ENCODE measurements around the gene HLX.

The HLX gene

DNA sequence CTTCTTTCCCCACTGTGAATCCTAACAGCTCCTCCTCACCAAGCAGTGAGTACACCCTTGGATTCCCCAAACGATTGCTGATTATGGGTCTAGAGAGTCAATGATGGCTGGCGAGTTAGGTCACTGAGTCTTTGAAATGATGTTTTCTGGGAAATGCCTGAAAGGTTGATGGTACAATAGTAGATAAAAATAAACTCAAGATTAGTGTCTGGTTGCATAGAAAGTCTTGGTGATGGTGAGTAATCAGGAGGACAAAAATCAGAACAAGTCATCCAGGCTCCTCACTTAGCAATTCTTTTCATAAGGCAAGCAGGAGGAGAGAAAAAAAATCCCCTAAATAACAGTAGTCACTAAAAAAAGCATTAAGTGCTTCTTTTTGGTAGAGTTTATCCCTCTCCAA, 22.6 kb downstream of the HLX start:
- DNase-seq = no peak

DNA sequence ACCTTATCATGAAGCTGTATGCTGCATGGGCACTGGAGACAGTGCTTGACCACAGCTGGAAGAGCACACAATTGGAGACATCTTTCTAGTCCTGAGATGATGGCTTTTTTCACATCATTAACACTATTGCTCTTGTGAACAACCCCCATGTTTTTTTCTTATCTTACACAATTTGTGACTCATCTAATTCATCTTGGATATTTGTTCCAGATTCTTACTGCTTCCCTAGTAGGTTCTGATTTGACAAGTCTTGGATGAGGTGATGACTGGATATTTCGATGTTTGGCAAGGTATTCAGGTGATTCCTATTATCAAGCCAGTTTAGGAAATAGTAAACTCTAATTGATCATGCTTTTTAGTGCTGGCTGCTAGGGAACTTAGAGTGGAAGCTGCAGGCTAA, 23.7 kb downstream of the HLX start:
- no peak for DNase-seq

DNA sequence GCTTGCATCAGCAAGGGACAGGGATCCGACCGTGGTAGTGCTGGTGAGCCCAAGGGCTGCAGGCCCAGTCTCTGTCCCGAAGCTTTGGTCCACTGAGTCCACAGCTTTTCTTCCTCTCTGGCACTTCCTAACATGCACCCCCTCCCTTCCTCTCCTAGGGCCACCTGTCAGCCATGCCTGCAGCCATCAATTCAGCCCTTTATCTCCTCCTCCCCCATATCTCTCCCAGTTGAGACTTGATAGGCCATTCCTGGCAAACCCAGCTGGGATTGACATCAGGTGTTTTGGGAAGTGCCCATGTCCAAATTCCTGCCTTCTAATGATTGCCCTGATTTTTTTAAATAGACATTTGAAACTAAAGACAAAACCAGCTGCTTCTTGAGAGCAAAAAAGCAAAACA, 25.6 kb downstream of the HLX start:
- no peak for DNase-seq

DNA sequence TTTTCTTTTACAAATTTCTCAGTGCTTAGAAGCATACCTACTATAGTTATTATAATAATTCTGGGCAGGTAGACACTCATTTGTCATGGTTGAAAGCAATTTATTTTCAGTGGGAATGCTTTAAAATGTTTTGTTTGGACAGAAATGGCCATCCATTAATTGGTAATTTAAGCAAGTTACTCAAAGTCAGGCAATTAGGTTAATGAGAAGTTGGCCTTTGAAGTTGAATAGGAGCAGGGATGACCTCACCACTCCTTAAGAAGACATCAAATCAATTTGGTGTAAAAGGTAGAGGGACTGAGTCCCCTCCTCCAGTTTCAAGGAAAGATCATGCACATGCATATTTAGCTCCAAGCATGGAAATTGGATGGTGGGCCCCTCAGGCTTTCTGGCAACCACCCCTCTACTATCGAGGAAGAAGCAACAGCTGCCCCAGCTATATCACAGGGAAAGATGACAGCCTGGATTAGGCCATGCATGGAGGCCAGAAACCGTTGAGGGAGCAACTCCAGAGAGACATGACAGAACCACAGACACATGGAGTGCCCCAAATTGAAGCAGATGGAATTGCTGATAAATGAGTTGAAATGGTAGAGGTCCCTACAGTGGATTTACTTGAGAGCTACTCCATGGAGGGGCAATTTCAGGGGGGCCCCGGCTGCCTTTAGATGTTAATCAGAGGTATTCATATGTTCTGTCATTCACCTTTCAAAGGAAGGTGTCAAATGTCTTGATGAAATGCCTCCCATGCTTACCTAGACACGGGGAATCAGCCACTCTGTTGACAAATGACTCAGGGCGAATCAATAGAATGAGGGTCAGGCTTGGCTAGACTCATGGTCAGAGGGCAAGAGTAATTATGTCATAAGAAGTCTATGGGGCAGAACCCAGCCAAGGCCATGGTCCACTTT, 26.7 kb downstream of the HLX start:
- no peak for DNase-seq

DNA sequence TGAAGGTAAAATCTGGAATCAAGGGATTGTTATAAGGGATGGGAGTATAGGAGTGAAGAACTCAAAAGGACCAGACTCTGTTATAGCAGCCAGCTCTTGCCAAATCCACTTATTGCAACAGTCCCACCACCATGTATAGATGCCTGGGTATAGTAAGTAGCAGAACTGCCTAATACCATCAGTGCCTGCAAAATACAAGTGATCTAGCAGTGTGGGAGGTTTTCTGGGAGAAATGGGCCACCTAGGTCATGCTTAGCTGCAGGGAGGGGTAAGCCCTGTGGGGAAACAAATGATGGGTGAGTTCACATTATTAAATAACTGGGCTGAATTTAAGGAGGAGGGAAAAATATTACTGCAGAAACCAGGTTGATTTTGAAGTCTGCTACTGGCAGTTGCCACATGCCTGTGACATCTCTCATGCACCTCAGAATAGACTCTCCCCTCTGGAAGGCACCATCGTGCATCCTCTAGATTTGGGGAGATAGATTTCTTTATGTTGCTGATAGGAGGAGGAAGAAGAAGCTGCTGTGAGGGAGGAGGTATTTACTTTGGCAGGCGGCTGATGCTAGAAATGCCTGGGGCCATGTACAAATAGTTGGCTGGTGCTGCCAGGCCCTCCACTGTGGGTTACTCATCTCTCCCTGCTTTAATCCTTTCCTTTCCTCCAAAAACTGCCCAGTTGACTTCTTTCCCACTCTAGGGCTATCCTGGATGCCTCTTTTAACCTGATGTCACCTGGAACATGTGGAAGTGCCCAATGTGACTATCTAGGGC, 27.5 kb downstream of the HLX start:
- no peak for DNase-seq

DNA sequence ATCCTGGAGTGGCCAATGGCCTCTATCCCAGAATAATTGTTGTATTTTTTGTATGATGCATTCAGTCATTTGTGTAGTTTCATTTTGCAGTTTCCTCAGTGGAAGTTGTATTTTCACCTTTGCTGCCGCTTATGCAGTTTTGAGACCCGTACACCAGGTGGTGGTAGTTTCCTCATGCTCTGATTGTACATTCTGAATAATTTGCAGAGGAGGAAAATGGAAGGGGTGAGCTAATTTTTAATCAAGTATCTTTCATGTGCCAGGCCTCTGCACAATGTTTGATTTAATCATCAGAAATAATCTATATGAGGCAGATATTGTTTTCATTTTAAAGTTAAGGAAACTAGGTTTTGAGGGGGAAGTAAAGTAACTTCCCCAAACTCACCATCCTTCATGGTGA, 29.5 kb downstream of the HLX start:
- no peak for DNase-seq

DNA sequence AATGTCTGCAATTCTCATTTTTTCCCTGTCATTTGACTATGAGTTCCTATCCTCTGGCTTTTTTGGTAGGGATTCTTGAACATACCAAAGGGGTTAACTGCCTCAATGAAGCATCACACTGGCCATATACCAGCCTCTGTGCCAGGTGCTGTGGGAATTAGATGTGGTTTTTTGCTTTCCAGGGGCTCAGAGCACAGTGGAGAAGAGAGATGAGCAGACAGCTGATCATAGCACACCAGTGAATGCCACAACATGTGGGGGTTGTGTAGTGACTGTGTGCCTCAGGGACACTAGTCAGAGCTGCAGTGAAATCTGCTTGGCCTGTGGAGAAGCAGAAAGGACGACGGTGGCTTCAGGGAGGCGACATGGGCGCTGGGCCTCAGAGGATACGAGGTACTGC, 30.8 kb downstream of the HLX start:
- DNase-seq = no peak

DNA sequence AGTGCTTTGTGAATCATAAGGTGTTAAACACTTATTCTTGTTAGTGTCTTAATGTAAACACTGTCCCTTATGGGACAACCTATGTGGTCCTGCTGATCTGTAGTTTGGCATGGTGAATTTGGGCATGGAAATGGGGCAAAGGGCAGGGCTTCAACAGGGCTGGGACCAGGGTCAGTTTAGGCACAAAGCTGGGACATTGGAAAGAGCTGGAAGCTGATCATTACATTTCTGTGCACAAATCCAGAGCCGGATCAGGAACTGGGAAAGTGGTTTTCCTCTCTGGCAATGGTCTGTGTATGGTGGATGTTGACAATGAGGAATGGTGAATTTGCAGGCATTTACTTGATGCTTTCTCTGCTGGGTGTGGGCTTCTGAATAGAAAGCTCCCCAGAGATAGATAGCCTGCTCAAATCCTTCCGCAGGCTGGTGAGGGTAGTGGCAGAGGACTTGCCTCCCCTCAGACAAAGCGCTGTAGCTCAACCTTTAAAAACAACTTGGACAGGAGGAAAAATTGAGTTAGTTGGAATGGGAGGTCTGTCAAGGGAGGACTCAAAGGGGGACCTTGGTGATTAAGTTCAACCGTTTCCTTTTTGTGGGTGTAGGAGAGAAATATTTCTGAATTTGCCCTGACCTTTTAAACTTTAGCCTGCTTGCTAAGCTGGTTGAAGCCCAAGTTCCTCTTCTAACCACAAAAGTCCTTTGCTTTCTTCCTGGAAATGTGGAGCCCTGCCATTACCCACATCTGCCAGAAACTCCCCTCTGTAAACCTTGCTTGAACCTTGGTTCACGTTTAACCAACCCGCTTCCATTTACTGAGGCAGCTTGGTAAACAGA, 35.3 kb downstream of the HLX start:
- DNase-seq = no peak

DNA sequence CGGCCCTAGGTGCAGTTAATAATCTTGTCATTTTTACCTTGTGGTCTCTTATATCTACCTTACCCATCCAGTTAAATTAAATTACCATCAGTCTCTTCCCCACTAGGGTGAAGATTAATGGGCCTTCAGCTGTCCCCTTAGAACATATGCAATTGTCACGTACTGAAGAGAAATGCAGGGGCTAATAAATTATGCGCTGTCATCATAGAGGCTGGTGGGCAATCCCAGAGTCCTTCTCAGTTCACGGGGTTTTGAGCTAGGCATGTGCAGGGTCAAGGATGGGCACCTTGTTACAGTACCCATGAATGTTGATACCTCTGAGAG, 35.8 kb downstream of the HLX start:
- no peak for DNase-seq

DNA sequence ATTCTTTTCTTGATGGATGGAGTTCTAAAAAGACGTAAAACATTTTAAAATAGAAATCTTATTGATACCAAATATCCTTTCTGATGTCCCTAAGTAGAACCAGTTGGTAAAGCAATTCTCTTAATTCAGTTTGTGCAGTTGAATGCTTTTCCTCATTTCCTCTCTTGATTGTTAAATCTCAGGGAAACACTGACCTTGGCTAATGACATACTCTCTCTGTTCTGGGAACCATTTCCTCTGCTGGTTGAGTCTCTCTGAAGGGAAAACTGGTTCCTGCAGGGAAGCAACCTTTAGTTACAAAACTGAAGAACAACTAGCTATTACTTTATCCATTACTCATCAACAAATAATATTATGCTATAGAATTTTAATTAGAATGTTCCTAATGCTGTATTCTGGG, 36.7 kb downstream of the HLX start:
- DNase-seq = no peak

DNA sequence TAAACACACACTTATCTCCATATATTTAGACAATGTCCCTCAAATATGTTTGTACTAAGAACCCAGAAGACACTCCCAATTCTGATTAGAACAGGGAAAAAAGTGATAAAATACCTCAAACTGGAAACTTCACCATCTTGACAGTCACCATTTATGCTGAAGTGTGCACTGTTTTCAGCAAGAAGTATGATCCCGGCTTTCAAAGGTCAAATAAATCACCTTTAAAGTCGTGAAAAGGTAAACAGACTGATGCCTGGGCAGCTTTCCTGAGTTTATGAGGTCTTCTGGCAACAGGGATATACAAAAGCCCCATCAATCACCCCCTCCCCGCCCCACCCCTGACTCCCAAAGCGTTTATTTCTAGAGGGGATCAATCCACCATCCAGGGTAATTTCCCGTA, 37.9 kb downstream of the HLX start:
- no peak for DNase-seq

DNA sequence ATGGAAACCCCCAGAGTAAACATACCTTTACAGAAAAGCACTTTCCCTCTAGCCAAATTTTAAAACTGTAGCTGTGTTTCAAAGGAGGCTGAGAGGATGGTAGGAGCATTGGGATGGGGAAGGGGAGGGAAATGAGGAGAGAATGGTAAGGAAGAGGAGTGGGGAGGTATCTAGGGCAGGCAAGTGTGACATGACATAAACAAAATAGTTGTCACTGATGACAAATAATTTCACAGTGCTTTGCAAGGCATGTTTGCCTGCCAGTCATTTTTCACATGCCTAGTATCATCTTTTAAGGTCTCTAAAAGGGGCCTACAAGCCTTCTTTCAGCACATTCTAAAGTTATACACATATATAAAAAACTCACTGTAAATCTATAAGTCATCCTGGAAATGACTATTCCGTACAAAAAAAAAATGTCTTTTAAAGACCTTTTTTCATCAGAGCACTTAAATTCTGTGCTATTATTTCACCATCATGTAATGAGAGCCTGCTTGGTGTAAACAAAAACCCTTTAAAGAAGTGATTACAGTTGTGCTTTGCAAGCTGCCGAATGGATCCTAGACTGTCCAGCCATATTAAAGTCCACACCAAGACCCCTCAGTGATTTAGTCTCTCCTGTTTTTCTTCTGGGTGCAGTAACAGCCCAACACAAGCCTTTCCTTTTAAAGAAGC, 38.4 kb downstream of the HLX start:
- DNase-seq = no peak

DNA sequence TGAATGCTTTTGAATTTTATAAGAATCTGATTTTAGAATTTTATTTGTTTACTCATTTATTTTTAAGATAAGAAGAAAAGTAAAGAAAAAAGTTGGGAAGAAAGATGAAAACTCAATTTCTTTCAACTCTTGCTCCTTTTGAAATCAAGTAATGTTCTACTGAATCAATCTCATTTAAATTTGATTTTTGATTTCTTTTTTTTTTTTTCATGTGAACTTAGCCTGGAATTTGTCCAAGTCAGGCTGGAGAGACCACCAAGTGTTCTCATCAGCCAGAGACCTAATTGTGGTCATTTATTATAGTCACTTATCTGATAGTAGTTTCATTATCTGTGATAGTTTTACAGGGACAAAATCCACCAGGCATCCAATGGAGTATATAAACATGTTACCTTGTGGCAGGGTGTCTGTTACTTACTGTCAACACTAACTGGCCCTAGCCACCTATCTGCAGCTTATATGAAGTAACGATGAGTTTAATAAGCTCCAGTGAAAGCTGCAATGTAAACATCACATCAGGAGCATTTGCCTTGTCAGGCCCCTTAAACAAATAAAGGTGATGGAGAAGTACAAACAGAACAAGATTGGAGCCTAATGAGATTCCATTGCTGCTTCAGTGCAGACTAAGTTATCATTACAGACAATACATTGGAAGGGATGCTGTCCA, 39.2 kb downstream of the HLX start:
- no peak for DNase-seq

DNA sequence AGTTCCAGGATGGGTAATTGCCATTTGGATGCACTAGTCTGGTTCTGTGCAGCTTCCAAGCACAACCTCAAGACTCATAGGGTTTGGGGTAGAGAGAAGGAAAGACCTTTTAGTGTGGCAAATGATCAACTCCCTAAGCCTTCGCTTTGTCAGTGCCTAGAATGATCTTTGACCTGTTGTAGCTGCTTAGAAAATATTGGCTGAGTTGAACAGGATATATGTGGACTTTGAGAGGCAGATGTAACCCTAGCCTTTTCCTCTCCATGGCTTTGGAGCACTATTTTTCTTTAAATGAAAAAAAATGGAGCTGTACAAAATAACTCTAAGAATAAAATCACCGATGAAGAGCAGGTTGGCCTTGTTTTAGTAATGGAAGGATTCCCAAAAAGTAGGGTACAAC, 41.7 kb downstream of the HLX start:
- no peak for DNase-seq

DNA sequence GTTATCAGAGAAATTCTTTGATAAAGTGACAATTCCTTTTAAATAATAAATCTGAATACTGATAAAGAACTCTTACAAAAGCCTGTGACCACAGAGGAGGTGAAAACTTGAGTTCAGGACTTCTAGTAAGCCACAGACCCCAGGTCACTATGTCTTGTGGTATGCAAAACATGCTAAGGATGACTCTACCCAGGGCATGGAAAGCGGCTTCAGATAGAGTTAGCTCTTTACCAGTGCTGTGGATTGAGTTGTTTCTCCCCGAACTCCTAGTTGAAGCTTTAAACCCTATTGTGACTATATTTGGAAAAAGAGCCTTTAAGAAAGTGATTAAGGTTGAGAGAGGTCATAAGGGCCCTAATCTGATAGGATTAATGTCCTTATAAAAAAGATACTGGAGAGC, 42.3 kb downstream of the HLX start:
- DNase-seq = no peak

DNA sequence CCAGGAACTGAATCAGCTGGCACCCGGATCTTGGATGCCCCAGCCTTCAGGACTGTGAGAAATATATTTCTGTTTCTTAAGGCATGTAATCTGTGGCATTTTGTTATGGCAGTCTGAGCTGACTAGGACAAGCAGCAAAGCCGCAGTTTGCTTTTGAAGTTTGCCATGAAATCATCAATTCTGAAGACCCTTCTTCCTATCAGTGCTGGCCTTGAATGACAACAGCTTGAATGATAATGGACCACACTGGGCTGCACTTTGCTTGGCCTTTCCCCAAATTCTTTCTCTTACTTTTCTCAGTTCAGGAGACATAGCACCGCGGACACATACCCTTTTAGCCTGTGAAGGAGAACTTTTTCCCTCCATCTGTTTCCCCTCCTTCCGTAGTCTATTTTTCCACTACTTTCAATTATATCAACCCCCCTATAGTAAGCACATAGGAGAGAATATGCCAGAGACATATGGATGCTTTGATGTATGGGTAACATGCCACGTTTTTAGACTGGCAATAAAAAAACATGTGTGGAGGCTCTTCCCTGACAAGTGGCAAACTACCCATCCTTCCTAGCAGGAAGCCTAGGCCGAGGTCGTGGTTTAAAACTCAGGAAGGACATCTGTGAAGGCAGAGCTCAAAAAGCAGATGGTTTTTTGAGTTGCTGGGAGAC, 42.9 kb downstream of the HLX start:
- no peak for DNase-seq

DNA sequence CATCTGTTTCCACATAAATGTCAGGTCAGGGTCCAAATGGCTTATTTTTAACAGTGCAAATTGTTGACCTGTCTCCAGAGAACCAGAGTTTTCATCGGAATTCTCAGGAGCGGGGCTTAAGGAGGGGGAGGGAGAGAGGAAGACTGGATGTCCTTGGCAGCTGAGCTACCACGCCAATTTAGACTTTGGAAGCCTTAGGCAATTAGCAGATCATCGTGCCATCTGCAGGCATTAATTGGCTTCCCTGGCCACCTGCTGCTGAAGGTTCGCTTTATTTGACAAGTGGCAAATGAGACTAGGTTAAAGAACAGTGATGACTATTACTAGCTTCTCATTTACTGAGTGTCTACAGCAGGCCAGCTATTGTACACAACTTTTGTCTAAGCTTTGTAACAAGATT, 43.7 kb downstream of the HLX start:
- no peak for DNase-seq

DNA sequence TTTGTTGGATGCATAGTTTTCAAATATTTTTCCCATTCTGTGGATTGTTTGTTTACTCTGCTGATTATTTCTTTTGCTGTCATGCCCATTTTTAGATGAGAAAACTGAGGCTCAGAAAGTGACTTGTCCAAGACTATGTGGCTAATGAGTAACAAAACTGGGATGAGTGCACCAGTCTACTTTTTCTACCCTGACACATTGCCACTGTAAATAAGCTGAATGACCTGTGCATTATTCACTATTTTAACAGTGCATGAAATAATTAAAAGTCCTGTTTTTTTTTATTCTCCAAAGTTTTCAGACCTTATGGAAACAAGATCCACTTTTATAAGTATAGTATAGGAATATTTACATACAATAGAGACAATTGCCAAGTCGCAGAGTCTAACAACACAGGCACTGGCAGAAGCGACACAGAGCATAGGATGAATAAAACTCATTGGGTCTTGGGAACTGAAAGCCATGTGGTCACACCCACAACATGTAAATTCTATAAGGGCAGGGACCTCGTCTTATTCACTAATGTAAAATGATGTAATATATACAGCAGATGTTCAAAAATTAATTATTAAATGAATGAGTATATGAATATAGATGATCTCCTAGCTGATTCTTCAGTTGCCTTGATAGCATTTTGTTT, 45.2 kb downstream of the HLX start:
- DNase-seq = no peak

DNA sequence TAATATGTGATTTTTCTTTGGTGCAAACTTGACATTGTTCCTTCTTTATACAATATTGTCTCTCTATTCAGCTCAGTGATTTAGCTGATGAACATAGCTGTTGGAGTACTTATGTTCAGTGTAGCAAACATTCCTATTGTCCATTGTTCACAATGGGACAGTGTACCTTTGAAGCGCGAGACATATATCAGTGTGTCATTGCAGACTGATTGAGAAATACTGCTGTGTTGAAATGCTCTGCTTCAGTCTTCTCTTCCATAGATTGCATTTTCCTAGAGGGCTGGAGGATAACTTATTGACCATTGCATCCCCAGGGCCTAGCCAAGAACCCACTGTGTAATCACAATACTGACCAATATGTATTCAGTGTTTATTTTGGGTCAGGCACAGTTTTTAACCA, 46.5 kb downstream of the HLX start:
- DNase-seq = no peak

DNA sequence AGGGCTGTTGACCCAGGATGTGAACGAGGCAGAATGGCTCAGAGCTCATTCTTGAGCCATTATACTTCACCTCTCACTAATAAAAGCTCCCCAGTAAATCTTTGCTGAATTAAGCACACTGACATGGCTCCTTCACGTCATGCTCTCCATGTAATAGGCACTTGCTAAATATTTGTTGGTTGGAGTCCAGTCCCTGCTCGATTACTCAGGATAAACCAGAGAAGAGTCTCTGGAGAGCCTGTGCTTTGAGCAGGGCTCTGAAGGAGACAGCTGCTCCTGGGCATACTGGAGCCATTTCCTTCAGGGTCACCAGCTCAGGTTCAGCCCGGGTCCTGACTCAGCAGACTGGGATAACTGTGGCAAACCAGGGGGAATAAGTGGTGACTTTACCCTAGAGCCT, 46.9 kb downstream of the HLX start:
- no peak for DNase-seq

DNA sequence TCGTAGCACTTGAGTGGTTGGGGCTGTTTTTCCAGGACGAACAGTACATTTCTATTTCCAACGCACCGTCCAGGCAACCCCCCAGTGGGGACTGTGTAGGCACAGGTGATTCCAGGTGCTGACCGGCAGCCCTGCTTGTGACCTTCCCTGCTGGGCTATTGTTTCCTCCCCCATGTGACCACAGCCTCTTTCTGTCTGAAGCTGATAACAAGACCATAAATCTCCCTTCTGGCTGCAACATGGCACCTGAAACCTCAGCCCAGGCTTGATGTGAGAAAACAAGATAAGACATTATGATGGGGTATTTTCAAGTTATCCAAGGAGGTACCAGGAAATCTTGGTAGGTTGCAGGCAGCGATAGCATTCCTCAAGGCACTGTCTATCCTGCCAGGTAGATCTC, 48.2 kb downstream of the HLX start:
- DNase-seq = no peak
